Measurements from ENCODE around the gene MICAL3. TPM values are rescaled to one million over a fixed set of nuclear protein-coding genes. Genes with fewer than 3 reads are reported as not detected.
A peak's percentile ranks its signal among the peaks of the same experiment; 100 is the strongest.

MICAL3 gene
- total and polyA plus RNA-seq, 9 of the 15 experiments (the other 6 are each of a cell fraction or from before 2014, with no cell fraction given) = 0.53 to 32.1 (median 12.3) TPM

DNA sequence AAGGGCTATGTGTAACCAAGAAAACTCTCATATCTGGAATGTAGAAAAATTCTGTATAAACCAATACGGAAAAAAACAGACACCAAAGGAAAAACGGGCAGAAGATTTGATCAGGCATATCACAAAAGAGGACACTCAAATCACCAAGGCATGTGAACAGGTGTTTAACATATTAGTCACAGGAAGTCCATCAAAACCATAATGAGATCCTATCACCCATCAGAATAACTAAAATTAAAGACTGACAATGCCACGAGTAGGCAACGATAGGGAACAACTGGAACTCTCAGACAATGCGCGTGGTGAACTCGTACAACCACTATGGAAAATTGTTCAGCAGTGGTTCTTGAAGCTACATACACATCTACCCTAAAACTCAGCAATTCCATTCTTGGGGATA lies 94.5 kb downstream of the MICAL3 start:
- H2AFZ ChIP-seq (ENCODE audit: low read depth, low read length) = no peak overlapping the region
- in situ Hi-C loops (cut with MboI) (no loop called here), intact Hi-C loops (cut with micrococcal nuclease) (no loop called here)
- H3K9me3 ChIP-seq (replicated peaks; ENCODE audit: control insufficient read depth, insufficient read depth, low read depth, low read length) = no peaks in the 10 kb centered on the region
- TF ChIP-seq HDAC2 (IDR thresholded peaks at IDR 0.05) = no peak
- no peak for TF ChIP-seq IRF2 (CRISPR knock-in tag; IDR thresholded peaks at IDR 0.05)
- TF ChIP-seq MCM5 (IDR thresholded peaks at IDR 0.05; ENCODE audit: low read depth) = no peak
- TF ChIP-seq ZNF696 (CRISPR knock-in tag; conservative IDR thresholded peaks at IDR 0.05) = no peak
- ChIA-PET POLR2A (interaction anchor here (0.9 to 2.0 kb wide), 3 partner anchors 9 to 18 kb away, joined by 3 to 8 read pairs (median 3); no protein-coding TSS in a partner anchor), CTCF (ENCODE audit: low intra/inter-chr PET ratio) (no interaction called here)
- no peaks in the 10 kb centered on the region for H3K9me1 ChIP-seq (ENCODE audit: control insufficient read depth, insufficient read depth, low read length)
- no peak overlapping the region for H3K27ac ChIP-seq (ENCODE audit: extremely low read depth, low read depth, low read length)
- no TSS peak for BruUV-seq (replicated peaks)
- 56% methylated on average over 7 of the region's 7 CpGs for WGBS (ENCODE audit: insufficient coverage, low coverage, missing lambda C conversion rate)
- H3K4me3 ChIP-seq = no peak overlapping the region
- no peak for DNase-seq (ENCODE audit: extremely low read depth in 1 of 4, low spot score in 3 of 4)
- H4K20me1 ChIP-seq (replicated peaks; ENCODE audit: control insufficient read depth, insufficient read depth, low read length) = peaks cover 18% of the 10 kb centered on the region
- peaks cover 0 to 9% of the 10 kb centered on the region in 2 experiments; a peak in 2 of 5 replicates for H3K4me1 ChIP-seq (replicated peaks in 1 of 2; ENCODE audit: control insufficient read depth in 2 of 2, insufficient read depth in 2 of 2, low read length in 2 of 2)
- H3K36me3 ChIP-seq (ENCODE audit: control insufficient read depth, insufficient read depth, low read length) = no peaks in the 10 kb centered on the region
- FAIRE-seq = no peak
- no peak for ATAC-seq
- H3K9ac ChIP-seq (ENCODE audit: insufficient read depth in 1 of 2, low read depth in 2 of 2, low read length in 2 of 2) = no peak overlapping the region
- H3K4me2 ChIP-seq (ENCODE audit: insufficient read depth, low read length) = no peak overlapping the region
- no peaks in the 10 kb centered on the region for H3K27me3 ChIP-seq (ENCODE audit: control insufficient read depth in 2 of 2, insufficient read depth in 2 of 2, low read length in 2 of 2)
- peaks cover 24% of the 10 kb centered on the region for H3K79me2 ChIP-seq (ENCODE audit: control insufficient read depth, insufficient read depth, low read length)

DNA sequence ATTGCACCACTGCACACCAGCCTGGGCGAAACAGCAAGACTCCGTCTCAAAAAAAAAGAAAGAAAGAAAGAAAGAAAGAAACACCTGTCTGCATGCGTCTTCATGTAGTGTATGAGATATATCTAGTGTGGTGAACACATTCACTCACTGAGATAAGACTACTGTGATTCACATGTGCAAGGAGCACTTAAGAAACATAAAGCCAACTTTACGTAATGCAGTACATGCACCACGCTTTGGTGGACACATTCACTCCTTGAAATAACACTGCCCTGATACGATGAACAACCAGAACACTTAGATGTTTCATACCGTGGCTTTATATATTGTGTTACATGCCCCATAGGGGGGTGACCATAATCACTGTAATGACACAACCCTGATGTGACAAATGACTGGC lies 96.0 kb downstream of the MICAL3 start:
- no peak overlapping the region for H3K4me3 ChIP-seq
- no peak overlapping the region for H3K4me2 ChIP-seq (ENCODE audit: insufficient read depth, low read length)
- H3K9me1 ChIP-seq (ENCODE audit: control insufficient read depth, insufficient read depth, low read length) = no peaks in the 10 kb centered on the region
- peaks cover 27% of the 10 kb centered on the region for H3K79me2 ChIP-seq (ENCODE audit: control insufficient read depth, insufficient read depth, low read length)
- TF ChIP-seq RHOXF2B (CRISPR knock-in tag; conservative IDR thresholded peaks at IDR 0.05) = no peak
- TF ChIP-seq, protein P1, sequence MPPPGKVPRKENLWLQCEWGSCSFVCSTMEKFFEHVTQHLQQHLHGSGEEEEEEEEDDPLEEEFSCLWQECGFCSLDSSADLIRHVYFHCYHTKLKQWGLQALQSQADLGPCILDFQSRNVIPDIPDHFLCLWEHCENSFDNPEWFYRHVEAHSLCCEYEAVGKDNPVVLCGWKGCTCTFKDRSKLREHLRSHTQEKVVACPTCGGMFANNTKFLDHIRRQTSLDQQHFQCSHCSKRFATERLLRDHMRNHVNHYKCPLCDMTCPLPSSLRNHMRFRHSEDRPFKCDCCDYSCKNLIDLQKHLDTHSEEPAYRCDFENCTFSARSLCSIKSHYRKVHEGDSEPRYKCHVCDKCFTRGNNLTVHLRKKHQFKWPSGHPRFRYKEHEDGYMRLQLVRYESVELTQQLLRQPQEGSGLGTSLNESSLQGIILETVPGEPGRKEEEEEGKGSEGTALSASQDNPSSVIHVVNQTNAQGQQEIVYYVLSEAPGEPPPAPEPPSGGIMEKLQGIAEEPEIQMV (tag; conservative IDR thresholded peaks at IDR 0.05; ENCODE audit: low read depth) = no peak
- TF ChIP-seq CEBPB (tag; IDR thresholded peaks at IDR 0.05) = peak; percentile 38; the same call in 1 of the 2 replicates
- DNase-seq (ENCODE audit: extremely low read depth in 1 of 4, low spot score in 3 of 4) (no peak), ATAC-seq (no peak), FAIRE-seq (no peak)
- H2AFZ ChIP-seq (ENCODE audit: low read depth, low read length) = no peak overlapping the region
- intact Hi-C loops (cut with micrococcal nuclease) (no loop called here), in situ Hi-C loops (cut with MboI) (no loop called here)
- no peak overlapping the region for H3K9ac ChIP-seq (ENCODE audit: insufficient read depth in 1 of 2, low read depth in 2 of 2, low read length in 2 of 2)
- 59% methylated on average over 6 of the region's 7 CpGs for WGBS (ENCODE audit: insufficient coverage, low coverage, missing lambda C conversion rate)
- no peaks in the 10 kb centered on the region for H3K9me3 ChIP-seq (replicated peaks; ENCODE audit: control insufficient read depth, insufficient read depth, low read depth, low read length)
- H3K27me3 ChIP-seq (ENCODE audit: control insufficient read depth in 2 of 2, insufficient read depth in 2 of 2, low read length in 2 of 2) = no peaks in the 10 kb centered on the region
- no TSS peak for BruUV-seq (replicated peaks)
- H3K36me3 ChIP-seq (ENCODE audit: control insufficient read depth, insufficient read depth, low read length) = no peaks in the 10 kb centered on the region
- peaks cover 28% of the 10 kb centered on the region for H4K20me1 ChIP-seq (replicated peaks; ENCODE audit: control insufficient read depth, insufficient read depth, low read length)
- ChIA-PET POLR2A (no interaction called here), CTCF (ENCODE audit: low intra/inter-chr PET ratio) (no interaction called here)
- no peak overlapping the region for H3K27ac ChIP-seq (ENCODE audit: extremely low read depth, low read depth, low read length)
- peaks cover 0 to 10% of the 10 kb centered on the region in 2 experiments; a peak in 3 of 5 replicates for H3K4me1 ChIP-seq (replicated peaks in 1 of 2; ENCODE audit: control insufficient read depth in 2 of 2, insufficient read depth in 2 of 2, low read length in 2 of 2)

Data from K562 (cell line).